ENCODE measurements around the gene ARMC2.

ARMC2 gene

DNA sequence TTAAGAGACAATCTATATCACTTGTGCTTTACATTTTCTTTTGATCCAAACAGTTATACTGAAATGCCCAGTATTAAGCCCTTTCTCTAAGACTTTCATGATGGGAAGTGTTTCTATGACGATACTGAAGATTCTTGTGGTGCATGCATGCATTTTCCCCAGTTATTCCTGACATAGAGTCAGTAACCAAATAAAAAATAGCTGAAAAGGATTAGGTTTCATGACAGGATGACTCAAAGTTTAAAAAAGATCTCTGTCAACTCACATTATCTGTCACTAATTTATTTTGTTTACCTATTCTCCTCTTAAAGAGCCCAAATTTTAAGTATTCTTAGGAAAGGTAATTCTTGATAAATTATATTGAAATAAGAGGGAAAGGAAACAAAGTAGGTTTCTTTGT lies 148.0 kb downstream of the ARMC2 start:
- H3K27me3 ChIP-seq (ENCODE audit: control insufficient read depth in 2 of 2, insufficient read depth in 2 of 2, low read length in 2 of 2): no peaks in the 10 kb centered on the region
- peaks cover 0 to under 1% of the 10 kb centered on the region in 2 donors for H3K4me1 ChIP-seq (ENCODE audit: control insufficient read depth in 2 of 2, insufficient read depth in 2 of 2, low read length in 2 of 2)
- no peak overlapping the region for H3K9ac ChIP-seq (ENCODE audit: low read depth in 1 of 2, low read length in 2 of 2)
- H3K9me3 ChIP-seq (ENCODE audit: control insufficient read depth in 2 of 2, low read length in 2 of 2): no peaks in the 10 kb centered on the region
- H3K4me3 ChIP-seq (ENCODE audit: low read length in 2 of 2): no peak overlapping the region
- H3K27ac ChIP-seq (ENCODE audit: low read depth in 2 of 2, low read length in 2 of 2): no peak overlapping the region
- peaks cover 28 to 36% of the 10 kb centered on the region in 2 donors for H3K36me3 ChIP-seq (ENCODE audit: control insufficient read depth in 2 of 2, insufficient read depth in 2 of 2, low read length in 2 of 2)

DNA sequence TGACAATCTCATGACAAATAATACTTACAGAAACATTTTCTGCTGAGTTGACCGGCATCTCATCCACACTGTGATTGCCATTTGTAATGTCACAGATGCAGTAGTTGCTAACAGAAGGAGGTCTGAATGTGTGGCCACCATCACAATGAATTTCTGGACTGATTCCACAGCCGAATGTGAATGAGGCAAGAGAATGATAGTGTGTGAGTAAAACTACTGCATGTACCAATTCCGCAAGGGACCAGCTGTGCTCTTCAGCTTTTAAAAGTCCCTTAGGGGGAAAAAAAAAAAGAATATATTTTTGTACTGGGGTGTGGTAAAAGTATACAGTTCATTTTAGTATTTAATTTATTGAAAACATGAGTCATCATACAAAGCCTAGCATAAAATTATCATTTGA lies 150.3 kb downstream of the ARMC2 start:
- peaks cover 4 to 13% of the 10 kb centered on the region in 2 donors for H3K4me1 ChIP-seq (ENCODE audit: control insufficient read depth in 2 of 2, insufficient read depth in 2 of 2, low read length in 2 of 2)
- H3K9ac ChIP-seq (ENCODE audit: low read depth in 1 of 2, low read length in 2 of 2): no peak overlapping the region
- H3K27me3 ChIP-seq (ENCODE audit: control insufficient read depth in 2 of 2, insufficient read depth in 2 of 2, low read length in 2 of 2): no peaks in the 10 kb centered on the region
- H3K4me3 ChIP-seq (ENCODE audit: low read length in 2 of 2): no peak overlapping the region
- H3K9me3 ChIP-seq (ENCODE audit: control insufficient read depth in 2 of 2, low read length in 2 of 2): no peaks in the 10 kb centered on the region
- H3K36me3 ChIP-seq (ENCODE audit: control insufficient read depth in 2 of 2, insufficient read depth in 2 of 2, low read length in 2 of 2): peaks cover 21 to 24% of the 10 kb centered on the region in 2 donors
- no peak overlapping the region for H3K27ac ChIP-seq (ENCODE audit: low read depth in 2 of 2, low read length in 2 of 2)

GRCh38 chr6:108999428-108999827 lies 151.2 kb downstream of the ARMC2 start:
- Histone ChIP-seq H3K9me3 (ENCODE audit: control insufficient read depth in 2 of 2, low read length in 2 of 2) (no peaks in the 10 kb centered on the region), H3K9ac (ENCODE audit: low read depth in 1 of 2, low read length in 2 of 2) (no peak overlapping the region), H3K27me3 (ENCODE audit: control insufficient read depth in 2 of 2, insufficient read depth in 2 of 2, low read length in 2 of 2) (no peaks in the 10 kb centered on the region), H3K4me3 (ENCODE audit: low read length in 2 of 2) (no peak overlapping the region), H3K36me3 (ENCODE audit: control insufficient read depth in 2 of 2, insufficient read depth in 2 of 2, low read length in 2 of 2) (peaks cover 19 to 21% of the 10 kb centered on the region in 2 donors), H3K4me1 (ENCODE audit: control insufficient read depth in 2 of 2, insufficient read depth in 2 of 2, low read length in 2 of 2) (peaks cover 4 to 20% of the 10 kb centered on the region in 2 donors), H3K27ac (ENCODE audit: low read depth in 2 of 2, low read length in 2 of 2) (no peak overlapping the region)

GRCh38 chr6:109000289-109000688 lies 152.1 kb downstream of the ARMC2 start:
- H3K4me1 ChIP-seq (ENCODE audit: control insufficient read depth in 2 of 2, insufficient read depth in 2 of 2, low read length in 2 of 2): peaks cover 4 to 22% of the 10 kb centered on the region in 2 donors
- H3K9ac ChIP-seq (ENCODE audit: low read depth in 1 of 2, low read length in 2 of 2): no peak overlapping the region
- no peaks in the 10 kb centered on the region for H3K9me3 ChIP-seq (ENCODE audit: control insufficient read depth in 2 of 2, low read length in 2 of 2)
- H3K36me3 ChIP-seq (ENCODE audit: control insufficient read depth in 2 of 2, insufficient read depth in 2 of 2, low read length in 2 of 2): peaks cover 17 to 19% of the 10 kb centered on the region in 2 donors
- no peaks in the 10 kb centered on the region for H3K27me3 ChIP-seq (ENCODE audit: control insufficient read depth in 2 of 2, insufficient read depth in 2 of 2, low read length in 2 of 2)
- H3K27ac ChIP-seq (ENCODE audit: low read depth in 2 of 2, low read length in 2 of 2): no peak overlapping the region
- H3K4me3 ChIP-seq (ENCODE audit: low read length in 2 of 2): no peak overlapping the region

DNA sequence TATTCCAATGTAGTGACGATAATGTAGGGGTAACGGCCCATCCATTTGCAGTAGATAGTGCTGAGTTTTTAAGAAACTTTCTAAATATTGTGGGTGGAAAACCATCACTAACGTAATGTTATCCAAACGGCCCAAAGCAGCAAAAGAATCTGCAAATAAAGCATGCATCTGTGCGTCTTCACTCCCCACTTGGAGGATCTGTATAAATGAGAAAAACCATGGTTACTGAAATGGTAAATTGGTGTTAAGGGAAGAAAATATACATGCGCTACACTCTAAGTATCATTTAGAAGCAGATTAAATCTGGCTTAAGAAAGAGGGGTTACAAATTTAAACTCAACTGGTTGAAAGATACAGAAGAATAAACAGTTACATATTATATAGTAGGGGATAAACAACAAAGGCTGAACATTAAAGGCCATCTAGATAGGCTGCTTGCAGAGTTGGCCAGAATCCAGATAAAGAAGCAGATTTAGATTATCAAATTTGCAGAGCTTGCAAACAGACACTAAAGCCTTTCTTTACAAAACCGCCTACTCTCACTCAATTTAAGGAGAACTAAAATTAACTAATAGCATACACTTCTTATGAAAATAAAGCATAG lies 153.2 kb downstream of the ARMC2 start:
- no peak overlapping the region for H3K4me3 ChIP-seq (ENCODE audit: low read length in 2 of 2)
- H3K36me3 ChIP-seq (ENCODE audit: control insufficient read depth in 2 of 2, insufficient read depth in 2 of 2, low read length in 2 of 2): peaks cover 13 to 19% of the 10 kb centered on the region in 2 donors
- H3K9me3 ChIP-seq (ENCODE audit: control insufficient read depth in 2 of 2, low read length in 2 of 2): no peaks in the 10 kb centered on the region
- H3K27me3 ChIP-seq (ENCODE audit: control insufficient read depth in 2 of 2, insufficient read depth in 2 of 2, low read length in 2 of 2): no peaks in the 10 kb centered on the region
- peak overlapping the region; percentile 56 to 75 for H3K27ac ChIP-seq (ENCODE audit: low read depth in 2 of 2, low read length in 2 of 2)
- H3K4me1 ChIP-seq (ENCODE audit: control insufficient read depth in 2 of 2, insufficient read depth in 2 of 2, low read length in 2 of 2): peaks cover 4 to 22% of the 10 kb centered on the region in 2 donors
- H3K9ac ChIP-seq (ENCODE audit: low read depth in 1 of 2, low read length in 2 of 2): no peak overlapping the region

DNA sequence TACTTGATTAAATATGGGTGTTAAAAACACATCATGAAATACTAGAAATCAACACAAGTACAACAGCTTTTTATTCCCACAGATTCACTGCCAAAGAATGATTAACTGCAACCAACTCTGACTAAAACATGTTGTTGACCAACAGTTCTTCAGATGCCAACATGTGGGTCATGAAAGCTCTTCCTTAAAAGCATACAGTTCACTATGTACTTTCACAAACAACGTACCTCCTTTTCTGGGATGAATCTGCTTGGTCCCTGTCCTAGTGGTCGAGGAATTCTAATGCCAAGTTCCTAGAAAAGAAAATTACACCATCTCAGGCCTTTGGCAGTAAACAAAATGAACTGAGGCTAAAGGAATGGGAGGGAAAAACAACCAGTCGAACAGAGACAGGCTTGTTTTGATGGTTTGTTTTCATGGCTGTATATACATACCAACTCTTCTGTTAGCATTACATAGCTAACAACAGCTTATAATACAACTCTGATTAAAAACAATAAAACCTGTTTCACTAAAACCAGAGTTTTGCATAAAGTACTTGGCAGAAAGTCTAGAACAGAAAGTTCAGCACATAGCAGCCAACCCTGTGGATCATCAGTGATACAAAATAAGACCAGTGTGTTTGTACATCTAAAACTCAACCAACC lies 154.0 kb downstream of the ARMC2 start:
- peaks cover 9 to 19% of the 10 kb centered on the region in 2 donors for H3K36me3 ChIP-seq (ENCODE audit: control insufficient read depth in 2 of 2, insufficient read depth in 2 of 2, low read length in 2 of 2)
- H3K27me3 ChIP-seq (ENCODE audit: control insufficient read depth in 2 of 2, insufficient read depth in 2 of 2, low read length in 2 of 2): no peaks in the 10 kb centered on the region
- no peaks in the 10 kb centered on the region for H3K9me3 ChIP-seq (ENCODE audit: control insufficient read depth in 2 of 2, low read length in 2 of 2)
- peaks cover 7 to 29% of the 10 kb centered on the region in 2 donors for H3K4me1 ChIP-seq (ENCODE audit: control insufficient read depth in 2 of 2, insufficient read depth in 2 of 2, low read length in 2 of 2)
- peak overlapping the region in 1 of 2 donors; percentile 4 for H3K4me3 ChIP-seq (ENCODE audit: low read length in 2 of 2)
- H3K27ac ChIP-seq (ENCODE audit: low read depth in 2 of 2, low read length in 2 of 2): peak overlapping the region; percentile 56 to 75
- no peak overlapping the region for H3K9ac ChIP-seq (ENCODE audit: low read depth in 1 of 2, low read length in 2 of 2)

- no peak overlapping the region for H3K9ac ChIP-seq (ENCODE audit: low read depth in 1 of 2, low read length in 2 of 2)
- H3K27me3 ChIP-seq (ENCODE audit: control insufficient read depth in 2 of 2, insufficient read depth in 2 of 2, low read length in 2 of 2): no peaks in the 10 kb centered on the region
- H3K4me3 ChIP-seq (ENCODE audit: low read length in 2 of 2): no peak overlapping the region
- peaks cover 7 to 30% of the 10 kb centered on the region in 2 donors for H3K4me1 ChIP-seq (ENCODE audit: control insufficient read depth in 2 of 2, insufficient read depth in 2 of 2, low read length in 2 of 2)
- no peaks in the 10 kb centered on the region for H3K9me3 ChIP-seq (ENCODE audit: control insufficient read depth in 2 of 2, low read length in 2 of 2)
- H3K27ac ChIP-seq (ENCODE audit: low read depth in 2 of 2, low read length in 2 of 2): peak overlapping the region; percentile 56 to 75
- peaks cover 7 to 17% of the 10 kb centered on the region in 2 donors for H3K36me3 ChIP-seq (ENCODE audit: control insufficient read depth in 2 of 2, insufficient read depth in 2 of 2, low read length in 2 of 2)
Observed at GRCh38 chr6:109002882-109003281, 154.7 kb downstream of the ARMC2 start.

DNA sequence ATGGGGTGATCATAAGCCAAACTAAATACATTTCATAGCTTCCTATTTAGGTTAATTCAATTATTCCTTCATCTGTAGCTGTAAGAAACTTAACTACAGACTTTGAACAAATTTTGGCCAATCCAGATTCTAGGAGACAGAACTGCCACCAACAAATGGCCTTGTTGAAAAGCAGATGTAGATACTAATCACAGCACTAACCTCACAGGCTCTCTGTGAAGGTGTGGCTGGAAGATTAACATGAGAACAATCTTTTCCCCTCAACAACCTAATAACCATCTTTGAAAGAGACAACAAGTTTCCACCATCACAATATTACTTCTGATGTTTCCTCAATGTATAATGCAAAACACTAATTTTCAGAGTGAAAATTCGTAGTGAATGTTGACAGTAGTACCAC lies 158.6 kb downstream of the ARMC2 start:
- Histone ChIP-seq H3K9me3 (ENCODE audit: control insufficient read depth in 2 of 2, low read length in 2 of 2) (no peaks in the 10 kb centered on the region), H3K36me3 (ENCODE audit: control insufficient read depth in 2 of 2, insufficient read depth in 2 of 2, low read length in 2 of 2) (no peaks in the 10 kb centered on the region), H3K27me3 (ENCODE audit: control insufficient read depth in 2 of 2, insufficient read depth in 2 of 2, low read length in 2 of 2) (no peaks in the 10 kb centered on the region), H3K27ac (ENCODE audit: low read depth in 2 of 2, low read length in 2 of 2) (peak overlapping the region; percentile 39 to 56), H3K4me3 (ENCODE audit: low read length in 2 of 2) (peak overlapping the region; percentile 91 to 93), H3K9ac (ENCODE audit: low read depth in 1 of 2, low read length in 2 of 2) (peak overlapping the region; percentile 26 to 97), H3K4me1 (ENCODE audit: control insufficient read depth in 2 of 2, insufficient read depth in 2 of 2, low read length in 2 of 2) (peaks cover 19 to 37% of the 10 kb centered on the region in 2 donors)

GRCh38 chr6:109007521-109007920 lies 159.3 kb downstream of the ARMC2 start:
- H3K36me3 ChIP-seq (ENCODE audit: control insufficient read depth in 2 of 2, insufficient read depth in 2 of 2, low read length in 2 of 2): no peaks in the 10 kb centered on the region
- peak overlapping the region in 1 of 2 donors; percentile 97 for H3K9ac ChIP-seq (ENCODE audit: low read depth in 1 of 2, low read length in 2 of 2)
- peaks cover 15 to 31% of the 10 kb centered on the region in 2 donors for H3K4me1 ChIP-seq (ENCODE audit: control insufficient read depth in 2 of 2, insufficient read depth in 2 of 2, low read length in 2 of 2)

GRCh38 chr6:109008054-109008453 lies 159.8 kb downstream of the ARMC2 start:
- peak overlapping the region; percentile 93 to 96 for H3K27ac ChIP-seq (ENCODE audit: low read depth in 2 of 2, low read length in 2 of 2)
- no peaks in the 10 kb centered on the region for H3K27me3 ChIP-seq (ENCODE audit: control insufficient read depth in 2 of 2, insufficient read depth in 2 of 2, low read length in 2 of 2)
- H3K36me3 ChIP-seq (ENCODE audit: control insufficient read depth in 2 of 2, insufficient read depth in 2 of 2, low read length in 2 of 2): no peaks in the 10 kb centered on the region
- peak overlapping the region; percentile 91 to 93 for H3K4me3 ChIP-seq (ENCODE audit: low read length in 2 of 2)
- H3K9me3 ChIP-seq (ENCODE audit: control insufficient read depth in 2 of 2, low read length in 2 of 2): no peaks in the 10 kb centered on the region
- peak overlapping the region; percentile 94 to 97 for H3K9ac ChIP-seq (ENCODE audit: low read depth in 1 of 2, low read length in 2 of 2)
- peaks cover 15 to 28% of the 10 kb centered on the region in 2 donors for H3K4me1 ChIP-seq (ENCODE audit: control insufficient read depth in 2 of 2, insufficient read depth in 2 of 2, low read length in 2 of 2)

More at GRCh38 chr6:109007521-109007920, 159.3 kb downstream of the ARMC2 start:
- Histone ChIP-seq H3K4me3 (ENCODE audit: low read length in 2 of 2) (peak overlapping the region; percentile 91 to 93), H3K27me3 (ENCODE audit: control insufficient read depth in 2 of 2, insufficient read depth in 2 of 2, low read length in 2 of 2) (no peaks in the 10 kb centered on the region), H3K9me3 (ENCODE audit: control insufficient read depth in 2 of 2, low read length in 2 of 2) (no peaks in the 10 kb centered on the region), H3K27ac (ENCODE audit: low read depth in 2 of 2, low read length in 2 of 2) (peak overlapping the region; percentile 93 to 96)

Measured in mucosa of rectum (tissue), 2 donors.